CD4-positive, alpha-beta T cell treated with Interferon alpha-2 for 1 hour (primary cell): ENCODE measurements around the gene NR6A1.
"Not testable (repeated sequence)": the region's sequence is repeated elsewhere in the genome, so short reads cannot be mapped to it uniquely, and the experiment has no call there.

Experiments used
- DNase-seq, 2 donors: peaks; one replicate each; pipeline ENCODE4 v3.0.0-alpha.2; 2020 to 2022

Gene NR6A1

GRCh38 chr9:124776618-124776953 is 5.5 kb upstream of the NR6A1 start:
- no peak for DNase-seq

GRCh38 chr9:124774129-124774978 is 3.2 kb upstream of the NR6A1 start:
- DNase-seq, result peak; percentile 80 to 86

GRCh38 chr9:124773473-124774128 is 2.5 kb upstream of the NR6A1 start:
- no peak for DNase-seq

GRCh38 chr9:124772877-124773276 is 1.8 kb upstream of the NR6A1 start:
- DNase-seq, result not testable (repeated sequence)

- DNase-seq, result peak in 1 of 2 donors; percentile 38
Measured at GRCh38 chr9:124771867-124772679, 962 bp upstream of the NR6A1 start.

GRCh38 chr9:124770359-124771020 is 621 bp downstream of the NR6A1 start:
- DNase-seq, result peak; percentile 36 to 50

GRCh38 chr9:124769549-124770358 is 1.4 kb downstream of the NR6A1 start:
- peak in 1 of 2 donors; percentile 15 for DNase-seq

- DNase-seq, result no peak
Measured at GRCh38 chr9:124768750-124769548, 2.2 kb downstream of the NR6A1 start.

- DNase-seq, result no peak
Measured at GRCh38 chr9:124768334-124768733, 2.8 kb downstream of the NR6A1 start.

GRCh38 chr9:124767821-124768220 is 3.3 kb downstream of the NR6A1 start:
- no peak for DNase-seq

GRCh38 chr9:124766815-124767554 is 4.1 kb downstream of the NR6A1 start:
- no peak for DNase-seq

- no peak for DNase-seq
Measured at GRCh38 chr9:124766326-124766725, 4.8 kb downstream of the NR6A1 start.

- no peak for DNase-seq
Measured at GRCh38 chr9:124765439-124765835, 5.7 kb downstream of the NR6A1 start.

- DNase-seq, result peak in 1 of 2 donors; percentile 19
Measured at GRCh38 chr9:124764774-124765438, 6.2 kb downstream of the NR6A1 start.

GRCh38 chr9:124762633-124763032 is 8.5 kb downstream of the NR6A1 start:
- DNase-seq, result no peak

GRCh38 chr9:124761710-124762109 is 9.4 kb downstream of the NR6A1 start:
- no peak for DNase-seq

GRCh38 chr9:124761196-124761595 is 9.9 kb downstream of the NR6A1 start:
- no peak for DNase-seq

- DNase-seq, result no peak
Measured at GRCh38 chr9:124760719-124761118, 10.4 kb downstream of the NR6A1 start.

- no peak for DNase-seq
Measured at GRCh38 chr9:124759327-124759726, 11.8 kb downstream of the NR6A1 start.

- DNase-seq, result no peak
Measured at GRCh38 chr9:124758691-124759090, 12.4 kb downstream of the NR6A1 start.
